D721Med (cell line): Measurements from ENCODE around the gene FRMD5.

ENCODE experiments used
- DNase-seq: peaks from one replicate; pipeline ENCODE4 v3.0.0; 2011; ENCODE audit warnings: low spot score; ENCODE audit not compliant: insufficient read length
- FAIRE-seq: peaks from 2 replicates; lab custom pipeline; 2011; peaks lifted over from hg19 to GRCh38; lab: Jason Lieb, UNC
- TF ChIP-seq, protein P1 (sequence below): IDR thresholded peaks from 2 replicates; pipeline ENCODE4 v1.5.1; 2012; ENCODE audit warnings: mild to moderate bottlenecking, control low read depth; ENCODE audit not compliant: insufficient read depth; ENCODE audit errors: missing control alignments

FRMD5 gene

GRCh38 chr15:44029003-44029402 lies 166.1 kb downstream of the FRMD5 start:
- TF ChIP-seq, protein P1, sequence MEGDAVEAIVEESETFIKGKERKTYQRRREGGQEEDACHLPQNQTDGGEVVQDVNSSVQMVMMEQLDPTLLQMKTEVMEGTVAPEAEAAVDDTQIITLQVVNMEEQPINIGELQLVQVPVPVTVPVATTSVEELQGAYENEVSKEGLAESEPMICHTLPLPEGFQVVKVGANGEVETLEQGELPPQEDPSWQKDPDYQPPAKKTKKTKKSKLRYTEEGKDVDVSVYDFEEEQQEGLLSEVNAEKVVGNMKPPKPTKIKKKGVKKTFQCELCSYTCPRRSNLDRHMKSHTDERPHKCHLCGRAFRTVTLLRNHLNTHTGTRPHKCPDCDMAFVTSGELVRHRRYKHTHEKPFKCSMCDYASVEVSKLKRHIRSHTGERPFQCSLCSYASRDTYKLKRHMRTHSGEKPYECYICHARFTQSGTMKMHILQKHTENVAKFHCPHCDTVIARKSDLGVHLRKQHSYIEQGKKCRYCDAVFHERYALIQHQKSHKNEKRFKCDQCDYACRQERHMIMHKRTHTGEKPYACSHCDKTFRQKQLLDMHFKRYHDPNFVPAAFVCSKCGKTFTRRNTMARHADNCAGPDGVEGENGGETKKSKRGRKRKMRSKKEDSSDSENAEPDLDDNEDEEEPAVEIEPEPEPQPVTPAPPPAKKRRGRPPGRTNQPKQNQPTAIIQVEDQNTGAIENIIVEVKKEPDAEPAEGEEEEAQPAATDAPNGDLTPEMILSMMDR = no peak
- DNase-seq (no peak), FAIRE-seq (no peak)

DNA sequence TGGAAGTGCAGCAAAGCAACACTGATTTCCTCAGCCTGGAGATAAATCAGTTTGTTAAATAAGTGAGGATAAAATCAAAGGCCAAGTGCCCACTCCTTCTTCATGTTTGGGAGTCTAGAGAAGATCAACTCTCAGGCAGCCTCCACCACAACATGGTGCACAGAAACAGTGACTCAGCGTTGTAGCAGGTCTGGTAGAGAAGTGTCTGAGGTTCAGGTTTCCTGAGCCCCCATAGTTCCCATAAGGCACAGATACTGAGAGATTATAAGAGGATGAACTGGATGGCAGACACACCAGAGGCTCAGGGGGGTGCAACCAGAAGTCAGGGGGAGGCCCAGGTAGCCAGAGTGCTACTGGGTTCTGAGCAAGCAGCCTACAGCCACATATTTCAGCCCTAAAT lies 166.7 kb downstream of the FRMD5 start:
- TF ChIP-seq, protein P1 = no peak
- DNase-seq (no peak), FAIRE-seq (no peak)

DNA sequence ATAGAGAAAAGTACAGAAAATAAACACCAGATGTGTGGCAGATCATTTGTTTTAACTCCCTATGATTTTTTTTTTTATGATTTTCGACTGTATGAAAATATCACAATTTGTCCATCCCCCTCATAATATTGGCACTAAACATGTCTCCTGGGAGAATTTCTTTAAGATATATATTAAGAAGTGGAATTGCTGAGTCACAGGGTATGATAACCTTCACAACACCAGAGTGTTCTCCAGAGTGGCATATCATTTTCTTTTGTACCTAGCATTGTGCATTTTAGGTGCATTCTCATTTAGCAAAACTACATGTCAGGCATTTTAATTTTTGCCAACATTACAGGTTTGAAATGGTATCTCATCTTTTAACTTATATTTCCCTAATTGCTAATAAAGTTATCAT lies 170.9 kb downstream of the FRMD5 start:
- TF ChIP-seq, protein P1 = no peak
- no peak for FAIRE-seq
- DNase-seq = no peak

DNA sequence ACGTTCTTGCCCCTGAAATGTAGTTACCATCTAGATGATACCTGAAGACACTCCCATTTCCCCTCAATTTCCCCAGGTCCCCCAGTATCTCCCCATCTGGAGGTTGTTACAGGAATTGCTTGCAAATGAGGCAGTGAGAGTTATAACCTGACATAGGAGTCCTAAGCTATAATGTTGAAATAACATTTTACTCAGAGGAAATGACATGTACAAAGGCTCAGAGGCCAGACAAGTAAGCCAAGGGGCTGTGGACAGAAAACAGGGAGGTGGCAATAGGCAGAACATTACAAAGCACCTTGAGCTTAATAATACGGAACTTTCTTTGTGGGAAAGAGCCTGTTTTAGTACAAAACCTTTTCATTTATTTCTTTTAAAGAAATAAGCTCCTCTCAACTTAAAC lies 171.9 kb downstream of the FRMD5 start:
- FAIRE-seq (no peak), DNase-seq (no peak)
- TF ChIP-seq, protein P1 = no peak

GRCh38 chr15:44018151-44018550 lies 176.9 kb downstream of the FRMD5 start:
- FAIRE-seq (no peak), DNase-seq (no peak)
- TF ChIP-seq, protein P1 = no peak

- DNase-seq (no peak), FAIRE-seq (no peak)
- TF ChIP-seq, protein P1 = no peak
Measured at GRCh38 chr15:44015545-44016305, 179.3 kb downstream of the FRMD5 start.

- DNase-seq (no peak), FAIRE-seq (no peak)
- TF ChIP-seq, protein P1 = no peak
Measured at GRCh38 chr15:44011238-44011854, 183.7 kb downstream of the FRMD5 start.
